Upper lobe of left lung (tissue), 6 donors: Measurements from ENCODE around the gene SELENOO. TPM values are rescaled to one million over a fixed set of nuclear protein-coding genes. Genes with fewer than 3 reads are reported as not detected.
A peak's percentile ranks its signal among the peaks of the same experiment; 100 is the strongest.

Experiments
- ATAC-seq, 2 donors: fragments of 200-7000 bp; cut with Tn5 transposase; one replicate each; pipeline ENCODE4 v1.9.1; 2022; ENCODE audit warnings: mild to moderate bottlenecking in 2 of 2, moderate library complexity in 2 of 2; ENCODE audit not compliant: low FRiP score in 2 of 2
- DNase-seq, 2 donors: peaks; one replicate each; pipeline ENCODE4 v3.0.0-alpha.2; 2019 to 2020
- H3K27ac ChIP-seq, 4 donors: fragments of 200-600 bp; sonication (generic); one replicate each; pipeline ENCODE4 v1.5.1; 2016 to 2019
- H3K27me3 ChIP-seq, 4 donors: fragments of 200-600 bp; sonication (generic); one replicate each; pipeline ENCODE4 v1.5.1; 2017 to 2019
- H3K36me3 ChIP-seq, 4 donors: fragments of 200-600 bp; sonication (generic); one replicate each; pipeline ENCODE4 v1.5.1; 2016 to 2019
- H3K4me1 ChIP-seq, 4 donors: fragments of 200-600 bp; sonication (generic); one replicate each; pipeline ENCODE4 v1.5.1; 2018 to 2019
- H3K4me3 ChIP-seq, 4 donors: fragments of 200-600 bp; sonication (generic); one replicate each; pipeline ENCODE4 v1.5.1; 2017 to 2019; ENCODE audit warnings: mild to moderate bottlenecking in 2 of 4, moderate library complexity in 1 of 4
- H3K9me3 ChIP-seq, 4 donors: fragments of 200-600 bp; sonication (generic); one replicate each; pipeline ENCODE4 v1.5.1; 2018 to 2019
- CTCF ChIP-seq, 6 experiments: fragments of 450-650 bp in 4 of 6; fragments of 200-600 bp in 2 of 6; sonication (generic) in 2 of 6; IDR thresholded peaks; one replicate each; pipeline ENCODE4 v1.5.1; 2016 to 2019; ENCODE audit warnings: antibody characterized with exemption in 6 of 6
- EP300 ChIP-seq, 4 donors: sonication (generic); formaldehyde crosslinking; IDR thresholded peaks; one replicate each; pipeline ENCODE4 v1.5.1; 2017; ENCODE audit warnings: antibody characterized with exemption in 4 of 4, control low read depth in 2 of 4
- POLR2A ChIP-seq, 4 donors: fragments of 450-650 bp; IDR thresholded peaks; one replicate each; pipeline ENCODE4 v1.5.1; 2016 to 2017; ENCODE audit warnings: antibody characterized with exemption in 4 of 4, mild to moderate bottlenecking in 2 of 4
- POLR2AphosphoS5 ChIP-seq, 2 donors: sonication (generic); formaldehyde crosslinking; IDR thresholded peaks; one replicate each; pipeline ENCODE4 v1.5.1; 2017; ENCODE audit warnings: antibody characterized with exemption in 2 of 2
- WGBS, 2 donors: methylation state at CpG; one replicate each; pipeline ENCODE4 v1.1.5; 2017 to 2018; 5-methylcytosine and 5-hydroxymethylcytosine counted together
- total RNA-seq, 6 donors: library from RNA; depleted of rRNA in 4 of 6; stranded (reverse); fragments of >200 nt in 4 of 6; gene quantifications; one replicate each; pipeline versions ENCODE4 v1.1.0 to v1.2.1, GENCODE V29; 2016 to 2021
- donor health status: DM: no; HTN: no; CAD: no; lungs with moderate emphysema.
- donor health status: DM: no; HTN: yes; CAD: no; lungs with severe emphysema.

The SELENOO gene
- total RNA-seq, 6 donors from 2014 or later = 23.1 to 102 (median 28.9) TPM

GRCh38 chr22:50169774-50170341, 31.0 kb upstream of the SELENOO start:
- 1% methylated on average over 22 of the region's 70 CpGs; no CpG with 5 or more reads in 1 of the 2 donors for WGBS, 2 donors

GRCh38 chr22:50170453-50171318, 30.1 kb upstream of the SELENOO start, which contains the start of gene PANX2:
Gene PANX2 (plus strand): TSS chr22:50170731. CDS start chr22:50170731, 0 bp downstream.
- Histone ChIP-seq H3K27ac (peak within 1 kb of the TSS in 1 of 4 donors; percentile 52), H3K36me3 (no peaks in the 10 kb centered on the region), H3K4me3 (peak within 1 kb of the TSS; percentile 43 to 62 (median 58)), H3K27me3 (peaks cover 0 to 24% (median 9%) of the 10 kb centered on the region in 4 donors), H3K4me1 (peaks cover 7 to 19% (median 10%) of the 10 kb centered on the region in 4 donors), H3K9me3 (no peaks in the 10 kb centered on the region)
- no peak for TF ChIP-seq POLR2A (IDR thresholded peaks at IDR 0.05)
- no peak for TF ChIP-seq CTCF (IDR thresholded peaks at IDR 0.05)
- no peak for TF ChIP-seq POLR2AphosphoS5 (IDR thresholded peaks at IDR 0.05)
- TF ChIP-seq EP300 (IDR thresholded peaks at IDR 0.05) = no peak
- 20 to 25% methylated on average over 5 to 43 of the region's 105 CpGs for WGBS, 2 donors
- ATAC-seq (no peak), DNase-seq (peak in 1 of 2 donors; percentile 88)

More at GRCh38 chr22:50169774-50170341, 31.0 kb upstream of the SELENOO start:
- H3K27me3 ChIP-seq = peaks cover 0 to 24% (median 9%) of the 10 kb centered on the region in 4 donors
- ATAC-seq = peak in 1 of 2 donors; percentile 9
- TF ChIP-seq POLR2AphosphoS5 (IDR thresholded peaks at IDR 0.05) = peak in 1 of 2 donors; percentile 19
- TF ChIP-seq POLR2A (IDR thresholded peaks at IDR 0.05) = no peak
- peak in 1 of 6 experiments; percentile 6 for TF ChIP-seq CTCF (IDR thresholded peaks at IDR 0.05)
- peak overlapping the region in 1 of 4 donors; percentile 52 for H3K27ac ChIP-seq
- H3K4me3 ChIP-seq = peak overlapping the region; percentile 43 to 62 (median 58)
- H3K36me3 ChIP-seq = no peaks in the 10 kb centered on the region
- peaks cover 7 to 19% (median 10%) of the 10 kb centered on the region in 4 donors for H3K4me1 ChIP-seq
- DNase-seq = peak; percentile 63 to 89
- no peaks in the 10 kb centered on the region for H3K9me3 ChIP-seq

- no peak for TF ChIP-seq EP300 (IDR thresholded peaks at IDR 0.05)
- no peak for TF ChIP-seq CTCF (IDR thresholded peaks at IDR 0.05)
- no peak for TF ChIP-seq POLR2AphosphoS5 (IDR thresholded peaks at IDR 0.05)
- no peak for TF ChIP-seq POLR2A (IDR thresholded peaks at IDR 0.05)
- H3K27ac ChIP-seq = no peak overlapping the region
- peak in 1 of 2 donors; percentile 12 for ATAC-seq
- peak in 1 of 2 donors; percentile 56 for DNase-seq
- no peaks in the 10 kb centered on the region for H3K9me3 ChIP-seq
- H3K4me1 ChIP-seq = peaks cover 7 to 19% (median 10%) of the 10 kb centered on the region in 4 donors
- peaks cover 0 to 24% (median 9%) of the 10 kb centered on the region in 4 donors for H3K27me3 ChIP-seq
- WGBS, 2 donors = 69 to 77% methylated on average over 8 to 15 of the region's 15 CpGs
- peak overlapping the region in 3 of 4 donors; percentile 53 to 62 (median 62) for H3K4me3 ChIP-seq
- no peaks in the 10 kb centered on the region for H3K36me3 ChIP-seq
Measured at GRCh38 chr22:50171319-50171964, 29.4 kb upstream of the SELENOO start.

- DNase-seq (peak in 1 of 2 donors; percentile 49), ATAC-seq (peak in 1 of 2 donors; percentile 28)
- H3K27me3 ChIP-seq = peaks cover 0 to 24% (median 9%) of the 10 kb centered on the region in 4 donors
Measured at GRCh38 chr22:50171965-50172421, 28.8 kb upstream of the SELENOO start.

More at GRCh38 chr22:50171965-50172421, 28.8 kb upstream of the SELENOO start:
- H3K4me1 ChIP-seq = peaks cover 7 to 19% (median 10%) of the 10 kb centered on the region in 4 donors
- H3K4me3 ChIP-seq = no peak overlapping the region
- H3K9me3 ChIP-seq = no peaks in the 10 kb centered on the region
- no peaks in the 10 kb centered on the region for H3K36me3 ChIP-seq
- WGBS, 2 donors = 80 to 82% methylated on average over 8 to 13 of the region's 13 CpGs
- TF ChIP-seq POLR2AphosphoS5 (IDR thresholded peaks at IDR 0.05) (no peak), CTCF (IDR thresholded peaks at IDR 0.05) (no peak), POLR2A (IDR thresholded peaks at IDR 0.05) (no peak), EP300 (IDR thresholded peaks at IDR 0.05) (no peak)
- no peak overlapping the region for H3K27ac ChIP-seq
